Effector CD4-positive, alpha-beta T cell (primary cell): ENCODE measurements around the gene FOXP1.

ENCODE experiments used
- DNase-seq: peaks from one replicate; pipeline ENCODE4 v3.0.0-alpha.2; 2020

FOXP1 gene

DNA sequence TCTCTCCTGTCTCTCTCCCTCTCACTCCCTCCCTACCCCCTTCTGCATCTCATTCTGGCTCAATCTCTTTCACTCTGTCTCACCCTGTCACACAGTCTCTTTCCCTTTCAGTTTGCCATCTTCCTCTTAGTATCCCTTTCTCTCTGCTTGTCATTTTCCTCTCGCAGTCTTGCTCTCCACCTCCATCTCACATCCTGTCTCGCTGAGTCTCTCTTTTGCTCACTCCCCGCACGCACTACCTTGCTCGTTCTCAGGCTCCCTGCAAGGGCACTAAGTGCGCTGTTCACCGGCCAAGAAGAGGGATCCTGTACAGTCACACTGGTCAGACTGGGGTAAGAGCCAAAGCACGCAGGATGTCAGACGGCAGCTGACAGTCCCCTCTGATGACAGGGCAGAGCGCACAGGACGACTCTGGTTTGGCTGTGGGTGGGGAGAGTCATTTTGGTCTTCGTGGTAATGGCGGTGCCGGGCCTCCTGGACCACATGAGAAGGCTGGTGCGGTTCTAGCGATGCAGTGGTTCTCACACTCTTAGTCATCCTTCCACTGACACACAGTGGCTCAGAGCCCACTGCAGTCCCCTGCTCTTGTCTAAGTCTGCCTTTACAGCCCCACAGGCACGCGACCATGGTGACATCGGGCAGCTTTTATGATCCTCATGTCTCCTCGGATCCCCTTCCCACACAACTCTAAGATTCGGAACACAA lies 356.8 kb downstream of the FOXP1 start:
- peak; percentile 65 for DNase-seq

DNA sequence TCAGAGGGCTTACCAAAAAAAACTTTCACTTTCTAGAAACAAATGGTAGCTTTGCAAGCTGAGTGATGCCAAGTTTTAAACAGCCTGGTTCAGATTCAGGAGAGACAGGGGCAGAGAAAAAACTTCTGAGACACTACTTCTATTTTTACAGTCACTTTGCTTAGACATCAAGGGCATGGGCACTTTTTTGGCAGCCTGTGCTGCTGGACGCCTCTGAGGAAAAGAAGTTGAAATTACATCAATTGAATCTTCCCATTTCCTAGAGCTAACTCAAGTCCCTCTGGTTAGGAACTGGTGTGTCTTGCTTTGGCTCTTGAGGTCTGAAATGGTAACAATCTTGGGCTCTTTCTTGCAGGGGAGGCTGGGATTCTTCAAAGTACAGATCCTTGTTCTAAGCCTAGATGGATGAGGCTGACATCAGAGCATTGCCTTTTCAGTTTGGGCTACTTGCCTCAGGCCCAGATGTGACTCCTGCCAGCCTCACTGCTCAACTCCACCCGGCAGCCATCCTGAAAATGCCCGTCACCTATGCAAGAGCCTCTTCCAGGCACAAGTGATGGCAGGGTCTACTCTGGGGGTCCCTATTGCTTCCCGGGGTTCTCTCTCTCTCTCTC lies 357.5 kb downstream of the FOXP1 start:
- DNase-seq, result no peak

DNA sequence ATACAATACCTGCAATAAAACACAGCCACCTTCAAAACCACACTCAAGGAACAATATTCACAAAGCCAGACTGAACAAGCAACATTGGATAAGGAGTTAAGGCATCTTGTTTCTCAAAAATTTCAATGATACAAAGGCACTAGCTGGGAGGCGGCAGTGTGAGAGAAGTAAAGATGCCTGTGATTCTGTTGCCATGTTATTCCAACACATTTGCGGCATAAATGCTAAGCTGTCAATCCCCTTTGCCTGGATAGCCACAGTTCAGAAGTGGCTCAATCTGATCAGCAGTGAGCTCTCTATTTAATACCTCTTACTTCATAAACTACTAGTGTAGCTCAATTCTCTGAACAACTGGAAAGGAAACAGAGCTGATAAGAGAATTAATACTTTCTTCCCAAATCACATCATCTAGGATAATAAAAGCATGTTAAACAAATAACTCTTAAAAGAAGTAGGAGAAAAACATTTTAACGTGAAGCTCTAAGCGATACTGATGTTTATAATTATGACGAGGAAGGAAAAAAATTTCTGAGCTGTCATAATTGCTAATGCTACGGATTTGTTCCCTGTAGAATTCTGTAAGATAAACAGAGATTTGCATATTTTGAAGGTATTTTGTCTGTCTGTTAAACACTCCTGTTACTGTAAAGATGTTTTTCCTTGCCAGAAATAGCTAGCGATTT lies 358.4 kb downstream of the FOXP1 start:
- no peak for DNase-seq

DNA sequence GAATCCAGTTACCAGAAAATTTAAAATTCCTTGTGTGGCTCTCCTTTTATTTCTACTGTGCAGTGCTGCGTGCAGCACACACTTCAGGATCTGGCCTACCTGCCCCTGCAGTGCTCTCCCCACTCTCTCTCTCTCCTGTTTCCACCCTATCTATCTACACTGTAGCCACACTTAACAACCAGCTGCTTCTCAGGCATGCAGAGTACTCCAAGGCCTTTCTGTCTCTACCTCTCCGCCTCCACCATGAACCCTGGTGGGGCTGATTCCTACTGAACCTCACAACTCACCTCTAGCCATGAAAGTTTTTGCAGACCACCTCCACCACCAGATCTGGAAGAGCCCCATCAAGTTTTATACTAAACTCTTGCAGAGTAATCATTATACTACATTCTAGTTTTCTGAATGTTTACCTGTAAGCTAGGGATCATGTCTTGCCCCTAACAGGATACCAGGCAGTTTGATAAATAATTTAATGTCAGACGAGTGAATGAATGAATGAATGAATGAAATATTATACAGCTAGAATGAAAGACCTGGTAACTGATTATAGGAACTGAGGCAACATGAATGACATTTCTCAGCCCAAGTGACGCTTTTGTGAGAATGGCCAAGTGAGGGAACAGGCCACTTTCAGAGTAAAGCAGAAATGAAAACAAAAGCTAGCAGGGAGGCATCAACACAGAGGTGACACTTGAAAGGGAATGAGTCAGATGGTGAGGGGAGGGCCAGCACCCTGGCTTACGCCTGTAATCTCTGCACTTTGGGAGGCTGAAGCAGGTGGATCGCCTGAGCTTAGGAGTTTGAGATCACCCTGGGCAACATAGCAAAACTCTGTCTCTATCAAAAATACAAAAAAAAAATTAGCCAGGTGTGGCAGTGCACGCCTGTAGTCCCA lies 363.5 kb downstream of the FOXP1 start:
- no peak for DNase-seq

DNA sequence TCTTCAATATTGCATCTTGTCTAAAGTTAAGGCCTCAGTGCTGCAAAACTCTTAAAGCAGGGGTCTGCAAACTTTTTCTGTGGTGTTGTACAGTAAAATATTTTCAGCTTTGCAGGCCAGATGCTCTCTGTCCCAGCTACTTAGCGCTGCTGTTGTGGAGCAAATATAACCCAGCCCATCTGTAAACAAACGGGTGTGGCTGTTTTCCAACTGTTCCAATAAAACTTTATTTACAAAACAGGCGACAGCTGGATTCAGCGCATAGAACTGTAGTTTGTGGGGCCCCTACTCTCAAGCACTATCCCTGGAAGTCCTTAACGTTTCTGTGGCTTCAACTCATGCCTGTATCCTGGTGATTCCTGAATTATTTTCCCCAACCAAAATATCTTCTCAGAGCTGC lies 365.0 kb downstream of the FOXP1 start:
- DNase-seq, result no peak

DNA sequence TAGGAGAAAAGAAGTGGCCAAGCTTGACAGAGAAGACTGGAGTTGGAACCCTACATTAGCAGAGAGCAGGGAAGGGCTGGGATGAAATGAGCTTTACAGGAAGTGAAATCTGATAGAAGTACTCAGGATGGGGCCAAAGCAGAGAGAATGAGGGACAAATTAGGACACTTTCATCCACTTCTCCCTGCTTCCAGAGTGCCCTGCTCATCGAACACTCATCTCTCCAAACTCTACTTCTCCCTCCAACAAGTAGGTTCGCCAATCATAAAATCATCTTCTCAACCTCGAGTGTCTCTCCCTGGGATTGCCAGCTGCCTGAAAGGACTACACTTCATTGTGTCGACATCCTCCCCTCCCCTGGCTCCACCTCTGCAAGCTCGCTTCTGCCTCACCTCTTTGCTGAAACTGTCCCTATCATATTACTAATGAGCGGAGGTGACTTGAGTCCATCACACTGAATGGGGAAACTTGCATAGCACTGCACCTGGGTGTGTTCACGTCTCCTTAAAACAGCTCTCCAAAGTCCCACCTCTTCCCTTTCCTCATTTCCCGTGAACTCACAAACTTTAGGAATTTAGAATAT lies 365.8 kb downstream of the FOXP1 start:
- no peak for DNase-seq

DNA sequence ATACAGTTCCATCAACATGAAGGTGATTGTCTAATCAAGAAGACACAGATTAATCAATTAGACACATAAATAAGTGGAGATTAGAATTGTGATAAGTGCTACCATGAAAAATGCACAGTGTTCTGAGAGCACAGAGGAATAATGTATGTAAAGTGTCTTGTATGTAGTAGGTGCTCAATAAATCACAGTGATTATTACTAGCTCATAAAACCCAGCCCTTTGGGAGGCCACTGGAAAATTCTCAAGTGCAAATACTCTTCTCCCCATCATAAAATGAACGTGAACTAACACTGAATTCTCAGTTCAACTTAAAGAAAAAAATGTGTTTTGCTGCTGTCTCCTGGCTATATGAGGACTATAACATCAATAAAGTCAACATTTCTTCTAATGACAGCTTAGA lies 368.2 kb downstream of the FOXP1 start:
- DNase-seq, result no peak

DNA sequence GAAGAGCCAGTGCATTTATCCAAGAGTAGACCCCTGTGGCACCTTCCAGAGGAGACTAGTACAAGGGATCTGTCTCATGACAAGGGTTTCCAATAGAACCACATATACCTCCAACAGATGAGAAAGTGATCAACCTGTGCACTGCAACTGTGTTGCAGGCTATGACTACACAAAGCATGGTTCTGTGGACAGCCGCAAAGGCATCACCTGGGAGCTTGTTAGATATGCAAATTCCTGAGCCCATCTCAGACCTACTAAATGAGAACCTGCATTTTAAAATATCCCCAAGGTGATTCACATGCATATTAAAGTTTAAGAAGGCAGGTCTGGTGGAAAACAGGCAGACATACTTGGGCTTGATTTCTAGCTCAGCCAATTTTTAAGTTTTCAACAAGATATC lies 368.7 kb downstream of the FOXP1 start:
- DNase-seq, result no peak

DNA sequence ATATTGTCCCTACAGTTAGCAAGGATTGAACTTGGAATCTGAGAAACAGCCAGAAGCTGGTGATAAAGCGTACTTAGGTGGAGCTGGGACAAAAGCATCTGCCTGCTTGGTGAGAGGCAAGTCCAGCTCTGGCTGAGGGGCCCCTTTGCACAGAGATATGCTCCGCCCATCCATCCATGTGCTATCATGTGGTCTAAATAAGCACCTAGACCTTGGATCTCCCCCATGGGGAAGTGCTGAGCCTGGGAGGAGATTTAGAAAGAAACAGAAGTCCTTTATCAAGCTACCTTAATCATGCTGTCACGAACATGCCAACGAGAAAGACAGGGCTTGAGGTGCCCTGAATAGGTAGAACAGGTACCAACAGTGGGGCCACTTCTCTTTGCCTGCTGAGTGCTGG lies 369.5 kb downstream of the FOXP1 start:
- DNase-seq, result no peak

DNA sequence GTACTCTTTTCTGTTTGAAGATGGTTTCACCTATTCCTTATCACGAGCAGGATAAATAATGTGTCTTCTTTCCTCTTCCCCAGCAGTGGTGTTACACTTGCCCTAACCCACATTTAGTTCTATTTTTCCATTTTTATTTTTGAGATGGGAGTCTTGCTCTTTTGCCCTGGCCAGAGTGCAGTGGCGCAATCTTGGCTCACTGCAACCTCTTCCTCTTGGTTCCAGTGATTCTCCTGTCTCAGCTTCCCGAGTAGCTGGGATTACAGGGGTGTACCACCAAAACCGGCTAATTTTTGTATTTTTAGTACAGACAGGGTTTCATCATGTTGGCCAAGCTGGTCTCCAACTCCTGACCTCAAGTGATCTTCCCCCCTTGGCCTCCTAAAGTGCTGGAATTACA lies 372.4 kb downstream of the FOXP1 start:
- no peak for DNase-seq

DNA sequence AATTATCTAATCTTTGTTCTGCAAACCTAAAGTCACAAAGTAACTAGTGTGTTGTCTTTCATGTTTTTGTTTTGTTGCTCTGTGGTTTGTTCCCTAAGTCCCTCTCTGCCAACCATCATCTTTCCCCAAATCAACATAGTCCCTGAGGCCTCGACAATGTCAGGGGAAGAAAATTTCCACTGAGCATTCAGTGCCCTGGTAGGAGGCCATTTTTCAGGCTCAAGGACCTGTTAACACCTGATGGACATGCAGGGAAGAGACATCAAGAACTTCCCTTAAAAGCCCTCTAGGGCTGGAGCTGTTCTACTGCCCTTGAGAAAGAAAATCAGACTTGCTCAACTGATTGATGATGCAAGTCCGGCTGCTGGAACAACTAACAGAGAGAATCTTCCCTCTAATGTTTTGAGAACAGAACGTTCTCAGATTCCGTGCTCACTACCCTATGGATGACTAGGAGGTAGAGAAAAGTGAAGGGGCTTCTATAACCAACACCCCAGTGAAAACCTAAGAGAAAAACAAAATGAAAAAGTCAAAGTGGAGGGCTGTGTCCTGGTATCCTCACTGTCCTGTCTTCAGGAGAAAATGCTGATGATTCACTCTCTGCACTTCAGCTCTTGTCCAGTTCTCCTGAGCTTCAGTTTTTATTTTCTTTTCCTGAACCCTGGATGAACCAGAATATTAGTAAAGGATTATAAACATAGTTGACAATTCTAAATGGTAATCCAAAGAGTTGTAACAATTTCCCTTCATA lies 373.1 kb downstream of the FOXP1 start:
- no peak for DNase-seq

DNA sequence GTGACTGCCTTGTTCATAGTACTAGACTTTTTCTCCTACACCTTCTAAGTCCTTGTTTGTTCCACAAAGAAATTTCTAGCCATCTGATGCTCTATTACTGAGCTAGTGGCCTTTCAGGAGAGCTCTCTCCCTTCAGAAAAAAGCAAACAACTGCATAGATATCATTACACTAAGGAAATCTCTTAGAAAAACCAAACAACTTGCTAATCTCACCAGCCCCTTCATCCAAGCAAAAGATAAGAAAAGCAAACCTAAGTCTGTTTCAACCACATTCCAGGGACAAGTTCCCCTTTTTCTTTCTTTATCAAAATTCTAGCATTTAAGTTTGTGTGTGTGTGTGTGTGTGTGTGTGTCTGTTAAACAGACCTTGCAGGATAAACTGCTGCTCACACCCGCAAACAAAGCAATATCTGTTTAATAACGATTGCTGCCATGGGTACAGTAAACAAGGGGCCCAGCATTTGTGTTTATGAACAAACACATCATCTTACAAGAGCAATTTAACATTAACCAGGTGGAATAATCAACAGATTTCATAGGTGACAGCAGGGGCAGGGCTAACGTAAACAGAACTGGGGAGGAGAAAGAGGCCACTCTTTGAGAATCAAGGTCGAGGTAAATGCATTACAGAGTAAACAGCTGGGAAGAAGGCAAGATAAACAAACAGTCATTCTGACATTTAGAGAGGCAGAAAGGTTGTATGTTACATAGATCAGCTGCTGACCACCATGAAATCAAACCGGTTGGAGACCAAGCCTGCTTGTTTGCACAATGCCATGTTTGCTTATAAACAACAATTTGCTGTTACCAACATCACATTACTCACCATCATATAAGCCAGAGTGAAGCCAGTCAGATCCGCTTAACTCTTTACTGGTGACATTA lies 375.1 kb downstream of the FOXP1 start:
- DNase-seq, result no peak

DNA sequence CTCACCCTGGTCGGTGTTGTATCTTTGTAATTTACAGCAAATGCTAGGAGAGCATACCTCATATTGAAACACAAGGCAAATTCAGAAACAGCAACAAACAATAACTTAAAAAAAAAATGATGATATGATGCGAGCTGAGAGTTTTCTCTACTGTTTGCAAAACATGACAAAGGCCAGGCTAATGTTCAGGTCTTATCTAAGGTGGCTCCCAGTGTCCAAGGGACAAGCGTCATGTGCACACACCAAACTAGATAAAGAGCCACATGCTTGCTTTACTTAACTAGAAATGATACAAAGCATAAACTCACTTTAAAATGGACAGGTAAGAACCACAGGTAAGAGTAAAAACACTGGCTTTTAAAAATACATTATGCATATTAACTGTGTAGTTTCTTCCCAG lies 375.9 kb downstream of the FOXP1 start:
- DNase-seq, result no peak

DNA sequence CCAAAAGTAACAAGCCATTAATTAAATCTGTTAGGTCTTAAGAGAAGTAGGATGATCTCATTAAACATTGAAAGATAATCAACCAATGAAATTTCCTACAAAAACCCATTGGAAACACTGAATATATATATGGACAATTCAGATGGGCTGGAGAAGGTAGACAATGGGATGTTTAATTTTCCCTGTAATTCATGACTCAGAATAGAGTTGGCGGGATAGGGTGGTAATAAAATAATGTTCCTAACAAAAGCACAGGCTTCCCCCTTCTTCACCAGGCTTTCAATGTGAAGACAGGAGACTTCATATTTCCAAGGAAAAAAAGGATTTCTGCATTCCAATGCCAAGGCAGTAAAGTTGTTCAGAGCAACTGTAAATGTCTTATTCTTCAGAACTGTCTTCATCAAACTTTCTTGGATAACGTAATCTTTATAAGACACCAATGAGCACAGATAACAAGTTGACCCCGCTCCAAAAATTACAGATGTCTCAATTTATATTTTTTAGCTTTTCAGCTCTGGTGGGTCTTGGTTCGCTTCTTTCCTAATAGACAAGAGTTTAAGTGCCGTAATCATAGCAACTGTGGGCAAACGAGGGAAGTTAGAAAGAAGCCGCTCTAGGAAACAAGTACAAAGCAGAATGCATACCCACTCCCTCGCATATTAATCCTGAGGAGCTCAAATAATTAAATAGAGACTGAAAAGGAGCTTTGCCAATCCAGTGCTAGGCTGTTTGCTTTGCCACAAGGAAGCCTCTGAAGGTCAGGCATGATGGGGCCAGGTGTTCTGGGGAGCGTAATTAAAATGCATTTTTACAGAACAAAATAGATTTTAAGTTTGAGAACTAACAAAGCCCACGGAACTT lies 377.0 kb downstream of the FOXP1 start:
- DNase-seq, result no peak

DNA sequence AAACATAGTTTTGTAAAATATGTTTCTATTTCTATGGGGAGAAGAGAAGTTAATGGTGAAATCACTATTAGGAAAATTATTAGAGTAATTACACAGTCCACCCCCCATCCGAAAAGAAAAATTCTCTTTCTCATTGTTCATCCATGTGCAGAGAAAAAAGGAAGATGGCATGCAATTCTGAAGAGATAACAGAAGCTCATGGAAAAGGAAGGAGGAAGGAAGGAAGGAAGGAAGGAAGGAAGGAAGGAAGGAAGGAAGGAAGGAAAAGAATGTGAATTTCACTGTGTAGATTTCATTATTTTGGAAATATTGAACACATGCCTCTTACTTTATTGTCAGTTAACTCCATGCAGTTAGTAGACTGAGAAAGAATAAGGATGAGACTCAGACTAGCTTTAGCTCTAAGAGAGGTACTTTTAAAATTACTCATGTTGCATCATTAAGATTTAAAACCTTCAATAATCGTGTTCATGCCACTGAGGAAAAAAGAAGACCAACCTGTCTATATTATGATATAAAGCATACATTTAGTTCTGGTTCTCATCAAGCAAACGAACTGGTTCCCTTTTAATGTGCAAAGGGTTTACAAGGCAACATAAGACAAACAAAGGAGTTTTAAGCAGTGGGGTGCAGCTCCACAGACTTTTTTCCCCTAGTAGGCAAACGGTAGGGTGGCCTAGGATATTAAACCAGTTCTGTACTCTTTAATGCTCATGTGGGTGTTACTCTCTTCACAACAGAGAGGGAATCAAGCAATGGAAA lies 379.6 kb downstream of the FOXP1 start:
- DNase-seq, result no peak

DNA sequence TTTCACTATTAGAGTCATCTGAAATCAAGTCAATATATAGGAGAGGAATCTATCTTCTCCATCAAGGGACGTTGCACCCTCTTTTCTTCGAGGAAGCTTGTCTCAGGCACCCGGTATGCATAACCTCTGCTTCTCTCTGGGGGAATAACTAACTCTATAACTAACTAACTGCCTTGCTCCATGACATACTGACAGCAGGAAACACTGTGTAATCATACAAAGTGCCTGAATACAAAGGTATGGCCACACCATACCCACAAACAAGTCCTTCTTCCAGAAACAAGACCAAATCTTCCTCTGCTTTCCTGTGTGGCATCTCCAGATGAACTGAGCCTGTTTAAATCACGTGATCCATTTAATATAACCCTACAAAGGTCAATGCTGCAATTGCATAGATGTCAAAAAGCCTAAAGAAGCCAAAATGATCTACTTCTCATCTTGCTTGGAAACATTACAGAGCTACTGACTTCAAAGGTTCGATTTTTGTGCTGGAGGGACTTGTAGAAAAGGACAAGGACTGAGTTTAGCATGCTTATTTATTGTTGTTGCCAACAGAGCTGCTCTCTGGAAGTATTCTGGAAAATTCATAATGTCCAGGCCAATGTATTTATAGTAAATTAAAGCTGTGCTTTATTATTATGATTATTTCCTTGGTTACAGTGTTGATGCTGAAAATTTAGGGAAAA lies 380.5 kb downstream of the FOXP1 start:
- DNase-seq, result no peak

DNA sequence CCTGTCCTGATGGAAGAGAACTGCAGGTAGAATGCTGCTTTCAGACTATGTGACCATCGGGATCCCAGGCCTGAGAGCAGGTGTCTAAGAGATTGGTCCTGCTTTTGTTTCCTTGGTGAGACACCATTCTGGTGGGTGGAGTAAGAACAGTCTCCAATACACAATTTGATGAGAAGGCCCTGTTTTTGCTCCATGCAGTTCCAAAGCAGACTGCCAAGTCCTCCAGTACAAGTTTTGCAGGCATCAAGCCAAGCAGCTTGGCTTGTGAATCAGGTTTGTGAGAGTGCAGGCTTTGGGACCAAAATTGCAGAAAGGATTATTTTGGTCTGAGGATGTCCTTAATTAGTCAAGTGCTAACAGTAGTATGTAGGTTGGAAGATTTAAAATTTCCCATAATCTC lies 381.6 kb downstream of the FOXP1 start:
- DNase-seq, result no peak

DNA sequence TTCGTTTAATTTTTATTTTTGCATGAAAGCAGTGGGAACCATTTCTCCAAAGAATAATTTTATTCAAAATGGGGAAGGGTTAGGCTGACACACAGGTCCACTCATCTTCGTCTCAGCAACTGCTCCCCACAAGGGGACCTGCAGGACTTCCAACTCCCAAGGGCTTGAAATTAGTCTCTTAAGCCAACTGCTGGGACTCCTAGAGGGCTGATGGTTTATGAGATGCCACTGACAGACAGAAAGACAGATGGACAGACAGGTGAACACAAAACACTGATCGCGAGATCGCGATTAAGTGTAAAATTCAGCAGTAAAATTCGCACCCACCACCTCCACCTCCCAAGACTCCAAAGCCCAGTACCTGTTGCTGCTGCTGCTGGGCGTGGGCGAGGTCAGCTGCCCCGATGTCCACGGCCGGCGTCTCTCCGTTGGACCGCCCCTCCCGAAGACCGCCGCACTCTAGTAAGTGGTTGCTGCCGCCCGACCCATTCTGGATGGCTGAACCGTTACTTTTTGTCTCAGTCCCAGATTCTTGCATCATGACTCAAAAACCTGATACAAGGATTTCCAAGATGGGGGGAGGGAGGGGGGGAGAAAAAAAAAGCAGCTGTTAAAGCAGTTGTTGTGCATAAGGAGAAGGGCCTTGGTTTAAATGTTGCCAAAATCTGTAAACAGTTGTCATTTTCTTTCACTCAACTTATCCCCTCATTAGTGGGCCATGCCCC lies 385.5 kb downstream of the FOXP1 start:
- DNase-seq, result no peak
